ENCODE results near the gene KLHL26. TPM values are rescaled to one million over a fixed set of nuclear protein-coding genes. Genes with fewer than 3 reads are reported as not detected.

The KLHL26 gene
- total RNA-seq, 1 donor from 2014 or later, result 5.8 TPM

Other genes with a start within 250 kb of the KLHL26 start
- 2.9 TPM for gene LRRC25, start 239.4 kb upstream of the KLHL26 start, total RNA-seq
- 36.4 TPM for gene SSBP4, start 217.6 kb upstream of the KLHL26 start, total RNA-seq
- 24.4 TPM for gene ISYNA1, start 198.9 kb upstream of the KLHL26 start, total RNA-seq
- 9.3 TPM for gene ELL, start 115.0 kb upstream of the KLHL26 start, total RNA-seq
- gene FKBP8, start 93.5 kb upstream of the KLHL26 start, total RNA-seq, result 181 TPM
- 43.9 TPM for gene KXD1, start 79.2 kb upstream of the KLHL26 start, total RNA-seq
- gene UBA52, start 65.2 kb upstream of the KLHL26 start, total RNA-seq, result 725 TPM
- 75.8 TPM for gene REX1BD, start 48.2 kb upstream of the KLHL26 start, total RNA-seq
- 21.4 TPM for gene CRLF1, start 30.2 kb upstream of the KLHL26 start, total RNA-seq
- gene TMEM59L, start 24.2 kb upstream of the KLHL26 start, total RNA-seq, result 1.5 TPM
- gene CRTC1, start 46.7 kb downstream of the KLHL26 start, total RNA-seq, result 10.3 TPM
- not detected for gene COMP, start 154.3 kb downstream of the KLHL26 start, total RNA-seq
- gene UPF1, start 194.9 kb downstream of the KLHL26 start, total RNA-seq, result 37.3 TPM